T-helper 2 cell treated with Interferon-gamma antibody and Interleukin-4, amounts not matched to agents 5 μg/mL and 100 μg/mL, for 36 hours (primary cell): Measurements from ENCODE around the gene KCNA5.

Source experiments
- DNase-seq: peaks from one replicate; pipeline ENCODE4 v3.0.0; 2021; ENCODE audit warnings: low spot score
- H3K27ac Mint-ChIP-seq: one replicate; pipeline ENCODE4 v1.8.0; 2021; ENCODE audit warnings: mild to moderate bottlenecking, mixed read lengths
- H3K27me3 Mint-ChIP-seq: one replicate; pipeline ENCODE4 v1.8.0; 2021; ENCODE audit warnings: low read depth, mixed read lengths
- H3K36me3 Mint-ChIP-seq: one replicate; pipeline ENCODE4 v1.8.0; 2021; ENCODE audit warnings: low read depth, mixed read lengths
- H3K4me1 Mint-ChIP-seq: one replicate; pipeline ENCODE4 v1.8.0; 2021; ENCODE audit warnings: low read depth, mixed read lengths
- H3K4me3 Mint-ChIP-seq: one replicate; pipeline ENCODE4 v1.8.0; 2022; ENCODE audit warnings: mild to moderate bottlenecking, moderate library complexity, mixed read lengths
- H3K9me3 Mint-ChIP-seq: one replicate; pipeline ENCODE4 v1.8.0; 2021; ENCODE audit warnings: mixed read lengths

KCNA5 gene

DNA sequence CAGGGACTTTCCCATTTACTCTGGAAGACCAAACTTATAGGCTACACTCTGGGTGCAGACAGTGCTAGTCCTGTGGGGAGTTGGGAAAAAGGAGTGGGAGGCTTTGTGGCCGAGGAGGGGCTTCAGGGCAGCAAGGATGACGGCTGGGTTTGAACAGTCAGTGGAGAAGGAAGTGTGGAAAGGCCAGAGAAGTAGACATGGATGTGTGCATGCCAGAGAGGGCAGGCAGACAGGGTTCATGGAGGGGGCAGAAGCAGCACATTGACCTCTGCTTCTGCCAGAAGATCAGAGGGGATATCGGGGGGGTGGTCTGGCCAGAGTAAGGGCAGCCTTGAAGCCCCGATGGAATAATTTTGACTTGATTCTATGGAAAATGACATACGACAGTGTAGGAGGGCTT, 27.2 kb upstream of the KCNA5 start:
- peaks cover 6% of the 10 kb centered on the region for H3K27me3 Mint-ChIP-seq

DNA sequence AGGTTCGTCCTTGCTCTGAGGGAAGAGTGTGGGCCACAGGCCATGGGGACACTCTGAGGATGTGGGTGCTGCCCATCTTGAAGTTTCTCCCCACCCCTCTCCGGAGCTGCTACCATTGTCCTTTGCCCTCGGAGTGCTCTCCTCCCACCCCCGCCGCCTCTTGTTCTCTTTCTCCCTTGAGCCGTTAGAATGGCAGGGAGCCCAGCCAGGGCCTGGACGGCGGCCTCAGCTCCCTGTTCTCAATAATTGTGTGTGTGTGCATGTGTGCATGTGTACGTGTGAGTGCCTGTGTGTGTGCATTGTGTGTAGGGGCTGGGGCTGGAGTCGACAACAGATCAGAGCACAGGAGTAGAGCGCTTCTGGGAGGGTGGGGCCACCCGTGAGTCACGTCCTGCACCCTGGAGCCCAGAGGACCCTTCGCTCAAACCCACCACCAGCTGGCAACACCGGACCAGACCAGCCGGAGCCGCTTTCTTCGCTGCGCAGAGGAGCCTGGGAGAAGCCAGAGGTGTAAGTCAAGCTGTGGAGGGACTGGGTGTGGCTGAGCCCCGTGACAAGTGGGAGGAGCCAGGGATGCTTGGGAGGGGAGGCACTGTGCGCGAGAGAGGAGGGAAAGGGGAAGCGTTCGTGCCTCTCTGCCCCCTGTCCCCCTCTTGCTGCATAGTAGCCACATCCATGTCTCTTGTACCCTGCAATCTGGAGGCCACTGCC, 25.9 kb upstream of the KCNA5 start:
- Mint-ChIP-seq H3K27ac (no peak overlapping the region), H3K9me3 (no peaks in the 10 kb centered on the region), H3K4me3 (no peak overlapping the region), H3K4me1 (no peaks in the 10 kb centered on the region), H3K36me3 (no peaks in the 10 kb centered on the region), H3K27me3 (peaks cover 2% of the 10 kb centered on the region)
- DNase-seq = no peak

More for the DNA sequence above, 27.2 kb upstream of the KCNA5 start:
- H3K4me3 Mint-ChIP-seq = no peak overlapping the region
- H3K9me3 Mint-ChIP-seq = no peaks in the 10 kb centered on the region
- DNase-seq = no peak
- no peak overlapping the region for H3K27ac Mint-ChIP-seq
- H3K36me3 Mint-ChIP-seq = no peaks in the 10 kb centered on the region
- H3K4me1 Mint-ChIP-seq = no peaks in the 10 kb centered on the region

DNA sequence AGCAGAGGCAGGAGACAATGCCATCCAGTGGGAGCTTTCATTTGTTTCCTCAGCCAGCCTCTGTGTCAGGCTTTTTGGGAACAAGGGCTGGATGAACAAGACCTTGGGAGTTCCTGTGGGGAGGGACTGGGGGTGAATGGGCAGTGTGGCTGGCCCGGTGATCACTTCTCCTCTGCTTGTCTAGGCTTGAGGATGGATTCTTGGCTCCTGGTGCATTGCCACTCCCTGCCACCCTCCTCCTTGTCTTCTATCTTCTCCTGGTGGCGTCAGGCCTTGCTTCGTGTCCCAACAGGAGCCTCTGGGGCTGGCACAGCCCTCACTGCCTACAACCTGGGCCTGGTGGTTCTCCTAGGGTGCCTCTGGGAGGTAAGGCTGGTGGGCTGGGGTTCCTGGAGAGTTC, 25.0 kb upstream of the KCNA5 start:
- no peaks in the 10 kb centered on the region for H3K4me1 Mint-ChIP-seq
- DNase-seq = no peak
- H3K9me3 Mint-ChIP-seq = no peaks in the 10 kb centered on the region
- H3K27me3 Mint-ChIP-seq = peaks cover 2% of the 10 kb centered on the region
- no peak overlapping the region for H3K27ac Mint-ChIP-seq
- no peaks in the 10 kb centered on the region for H3K36me3 Mint-ChIP-seq
- H3K4me3 Mint-ChIP-seq = no peak overlapping the region

DNA sequence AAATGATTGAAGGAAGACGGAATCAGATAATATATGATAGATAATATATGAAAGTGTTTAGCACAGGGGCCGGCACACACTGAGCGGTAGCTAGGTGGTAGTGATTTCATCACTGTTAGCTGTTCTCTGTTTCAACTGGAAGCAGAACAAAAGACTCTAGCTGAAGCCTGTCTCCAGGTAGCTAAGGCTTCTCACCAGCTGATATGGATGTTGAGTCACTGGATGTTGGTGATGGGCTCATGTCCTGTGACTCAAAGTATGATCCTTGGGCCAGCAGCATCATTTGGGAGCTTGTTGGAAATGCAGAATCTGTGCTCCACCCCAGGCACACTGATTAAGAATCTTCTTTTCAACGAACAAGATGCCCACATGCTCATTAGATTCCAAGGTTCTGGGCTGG, 21.7 kb upstream of the KCNA5 start:
- peaks cover 6% of the 10 kb centered on the region for H3K27me3 Mint-ChIP-seq
- H3K36me3 Mint-ChIP-seq = no peaks in the 10 kb centered on the region
- H3K9me3 Mint-ChIP-seq = no peaks in the 10 kb centered on the region
- no peak for DNase-seq
- no peaks in the 10 kb centered on the region for H3K4me1 Mint-ChIP-seq
- H3K27ac Mint-ChIP-seq = no peak overlapping the region
- H3K4me3 Mint-ChIP-seq = no peak overlapping the region

DNA sequence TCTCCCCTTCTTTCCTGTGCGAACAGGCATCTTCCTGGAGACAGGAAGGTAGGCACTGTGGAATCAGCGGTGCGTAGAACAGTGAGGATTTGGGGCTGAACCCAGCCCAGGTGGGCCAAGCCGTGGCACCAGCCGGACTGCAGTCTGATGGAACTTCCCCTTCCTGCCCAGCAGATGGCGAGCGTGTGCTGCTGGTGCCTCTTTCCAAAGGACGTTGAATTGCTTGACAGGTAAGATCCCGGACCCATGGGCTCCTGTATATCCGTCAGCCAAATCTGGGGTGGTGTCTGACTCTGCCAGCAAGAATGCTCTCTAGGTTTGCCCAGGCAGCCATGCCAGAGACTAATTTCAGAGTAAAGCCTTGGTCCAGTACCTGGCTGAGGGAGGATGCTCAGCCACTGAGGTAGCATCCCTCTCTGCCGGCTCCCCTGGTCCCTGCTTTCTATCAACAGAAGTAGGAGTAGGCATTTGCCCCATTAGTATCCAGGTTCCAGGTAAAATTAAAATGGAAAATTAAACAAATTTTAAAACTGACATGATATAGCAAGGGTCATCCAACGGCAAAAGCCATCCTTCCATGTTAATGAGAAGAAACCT, 21.1 kb upstream of the KCNA5 start:
- no peak overlapping the region for H3K27ac Mint-ChIP-seq
- no peaks in the 10 kb centered on the region for H3K36me3 Mint-ChIP-seq
- H3K4me3 Mint-ChIP-seq = no peak overlapping the region
- peaks cover 10% of the 10 kb centered on the region for H3K27me3 Mint-ChIP-seq
- H3K4me1 Mint-ChIP-seq = no peaks in the 10 kb centered on the region
- no peaks in the 10 kb centered on the region for H3K9me3 Mint-ChIP-seq
- DNase-seq = no peak

DNA sequence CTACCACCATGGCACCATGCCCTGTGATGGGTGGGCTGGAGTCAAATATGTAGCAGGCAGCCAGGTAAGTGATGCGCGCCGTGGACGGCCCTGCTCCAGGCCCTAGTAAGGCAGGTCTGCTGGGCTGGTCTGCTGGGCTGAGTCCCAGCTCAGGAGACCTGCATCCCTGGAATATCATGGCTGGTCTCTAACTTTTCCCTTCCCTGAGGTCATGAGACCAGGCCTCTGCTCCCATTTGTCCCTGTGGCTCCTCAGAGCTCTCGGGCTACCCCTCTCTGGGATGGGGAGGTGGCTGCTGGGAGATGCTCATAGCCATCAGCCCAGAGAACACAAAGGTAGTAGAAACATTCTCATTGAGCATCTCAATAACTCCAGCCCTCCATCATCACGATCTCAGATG, 19.8 kb upstream of the KCNA5 start:
- no peak for DNase-seq
- Mint-ChIP-seq H3K27me3 (peaks cover 10% of the 10 kb centered on the region), H3K27ac (no peak overlapping the region)

DNA sequence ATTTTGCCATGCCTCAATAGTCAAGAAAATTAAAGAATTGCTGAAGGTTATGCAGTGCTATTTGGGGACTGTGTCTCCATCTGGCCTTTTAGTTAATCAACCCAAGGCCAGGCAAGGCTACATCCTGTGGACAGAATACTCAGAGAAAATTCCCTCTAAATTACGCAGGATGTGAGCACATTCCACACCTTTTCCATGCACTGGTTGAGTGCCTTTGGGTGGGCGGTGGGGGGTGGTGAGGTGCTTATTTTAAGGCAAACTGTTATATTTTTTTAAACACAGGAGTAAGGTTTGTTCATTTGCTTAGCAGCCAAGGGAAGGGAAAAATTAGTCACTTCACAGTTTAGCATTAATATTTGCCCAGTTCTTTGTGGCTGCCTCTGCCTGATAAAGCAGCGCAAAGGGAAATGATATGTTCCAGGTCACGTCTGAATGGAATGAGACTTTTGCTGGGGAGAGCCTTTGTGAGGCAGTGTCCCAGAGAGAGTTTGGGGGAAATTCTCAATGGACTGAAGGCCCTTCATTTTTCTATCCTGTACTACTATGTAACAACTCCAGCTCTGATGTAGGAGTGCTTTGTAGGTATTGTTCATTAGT, 17.2 kb upstream of the KCNA5 start:
- Mint-ChIP-seq H3K4me1 (no peaks in the 10 kb centered on the region), H3K9me3 (no peaks in the 10 kb centered on the region), H3K4me3 (no peak overlapping the region), H3K36me3 (no peaks in the 10 kb centered on the region), H3K27me3 (peaks cover 10% of the 10 kb centered on the region), H3K27ac (no peak overlapping the region)
- DNase-seq = no peak

More for the DNA sequence above, 19.8 kb upstream of the KCNA5 start:
- Mint-ChIP-seq H3K4me3 (no peak overlapping the region), H3K4me1 (no peaks in the 10 kb centered on the region), H3K36me3 (no peaks in the 10 kb centered on the region), H3K9me3 (no peaks in the 10 kb centered on the region)

DNA sequence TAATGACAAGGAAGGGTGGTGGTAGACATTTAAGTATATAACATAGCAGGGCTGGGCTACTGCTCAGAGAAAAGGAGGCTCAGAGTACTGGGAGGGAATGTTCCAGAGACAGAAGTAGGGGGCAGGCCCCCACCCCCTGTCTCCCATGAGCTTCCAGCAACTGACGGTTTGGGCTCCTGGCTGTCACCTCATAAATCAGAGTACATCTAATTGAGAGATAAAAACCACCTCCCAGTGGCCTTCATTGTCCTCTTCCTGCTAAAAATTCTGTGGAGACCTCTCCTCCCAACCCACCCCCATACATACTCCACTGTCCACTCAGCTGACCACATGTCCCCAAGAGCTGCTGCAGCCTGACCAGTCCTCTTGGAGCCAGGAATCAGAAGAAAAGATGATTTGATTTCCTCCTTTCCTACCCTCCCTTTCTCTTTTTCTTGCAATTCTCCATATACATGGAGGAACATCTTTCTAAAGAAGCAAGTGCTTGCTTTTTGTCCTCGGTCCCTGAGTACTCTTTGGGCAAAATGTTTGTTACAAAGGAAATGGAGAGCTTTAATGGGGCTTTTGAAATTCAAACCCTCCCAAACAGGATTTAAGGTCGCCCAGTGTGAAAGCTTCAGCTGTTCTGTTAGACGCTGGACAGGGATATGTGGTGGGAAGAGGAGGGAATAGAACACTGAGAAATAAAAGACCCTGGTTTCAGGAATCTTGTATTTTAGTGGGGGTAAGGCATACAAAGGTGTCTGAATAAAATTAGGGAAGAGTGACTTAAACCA, 16.4 kb upstream of the KCNA5 start:
- Mint-ChIP-seq H3K4me1 (no peaks in the 10 kb centered on the region), H3K27me3 (peaks cover 10% of the 10 kb centered on the region), H3K27ac (no peak overlapping the region), H3K36me3 (no peaks in the 10 kb centered on the region), H3K9me3 (no peaks in the 10 kb centered on the region), H3K4me3 (no peak overlapping the region)
- DNase-seq = no peak

DNA sequence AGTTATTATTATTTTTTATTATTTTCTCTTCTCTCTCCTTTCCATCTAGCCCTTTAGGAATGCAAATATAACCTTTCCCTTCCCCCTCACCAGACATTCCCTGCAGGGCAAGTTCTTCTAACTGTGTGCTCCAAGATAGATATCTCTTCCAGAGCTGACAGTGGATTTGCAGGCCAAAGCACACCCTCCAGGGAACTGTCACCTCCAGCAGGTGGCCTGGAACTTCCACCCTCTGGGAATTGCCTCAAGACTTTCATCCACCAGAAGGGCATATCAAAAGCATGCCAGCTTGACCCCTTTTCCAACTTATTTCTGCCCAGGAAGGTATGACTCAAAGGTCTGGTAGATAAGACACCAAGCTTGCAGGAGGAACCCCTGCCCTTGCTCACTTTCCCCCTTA, 13.6 kb upstream of the KCNA5 start:
- H3K27ac Mint-ChIP-seq = no peak overlapping the region
- no peak overlapping the region for H3K4me3 Mint-ChIP-seq
- H3K4me1 Mint-ChIP-seq = no peaks in the 10 kb centered on the region
- no peak for DNase-seq
- no peaks in the 10 kb centered on the region for H3K36me3 Mint-ChIP-seq
- H3K9me3 Mint-ChIP-seq = no peaks in the 10 kb centered on the region
- H3K27me3 Mint-ChIP-seq = peaks cover 8% of the 10 kb centered on the region

DNA sequence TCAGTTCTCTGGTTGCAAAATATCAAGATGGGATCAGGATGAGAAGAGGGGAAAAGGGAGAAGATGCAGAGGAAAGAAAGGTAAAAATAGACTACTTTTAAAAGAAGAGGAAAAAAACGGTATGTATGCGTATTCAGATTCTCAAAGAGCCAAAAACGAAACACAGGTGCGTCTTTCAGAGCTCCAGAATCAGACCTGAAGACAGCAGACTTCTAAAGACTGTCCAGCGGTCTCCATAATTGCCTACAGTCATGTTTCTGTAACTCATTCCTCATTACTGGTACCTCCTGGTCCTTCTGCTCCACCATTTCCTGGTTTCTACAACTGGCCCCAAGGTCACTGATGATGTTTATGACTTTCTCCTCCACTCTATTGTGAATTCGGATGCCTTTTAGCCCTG, 12.4 kb upstream of the KCNA5 start:
- Mint-ChIP-seq H3K27me3 (peaks cover 3% of the 10 kb centered on the region), H3K4me1 (no peaks in the 10 kb centered on the region), H3K9me3 (no peaks in the 10 kb centered on the region), H3K36me3 (no peaks in the 10 kb centered on the region), H3K27ac (no peak overlapping the region), H3K4me3 (no peak overlapping the region)
- DNase-seq = no peak

DNA sequence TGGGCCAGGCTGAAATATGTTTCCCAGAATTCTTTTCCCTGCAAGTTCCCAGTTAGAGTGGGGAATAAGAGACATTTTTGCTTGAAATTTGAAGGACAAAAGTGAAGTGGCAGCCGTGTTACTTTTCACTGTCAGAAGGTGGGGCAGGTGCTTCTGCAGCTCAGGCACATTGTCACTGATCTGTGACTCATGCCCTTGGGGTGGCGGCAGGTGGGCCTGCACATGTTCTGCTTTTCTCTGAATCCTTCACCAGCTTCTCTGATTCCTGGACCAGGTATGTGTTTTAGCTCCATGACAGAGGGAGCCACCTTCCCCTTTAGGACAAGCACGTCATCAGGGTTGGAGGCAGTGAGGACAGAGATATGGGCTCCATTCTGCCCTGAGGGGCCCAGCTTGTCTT, 11.7 kb upstream of the KCNA5 start:
- H3K27ac Mint-ChIP-seq = no peak overlapping the region
- H3K27me3 Mint-ChIP-seq = peaks cover 3% of the 10 kb centered on the region
- H3K36me3 Mint-ChIP-seq = no peaks in the 10 kb centered on the region
- H3K4me1 Mint-ChIP-seq = no peaks in the 10 kb centered on the region
- no peak for DNase-seq
- no peak overlapping the region for H3K4me3 Mint-ChIP-seq
- H3K9me3 Mint-ChIP-seq = no peaks in the 10 kb centered on the region

DNA sequence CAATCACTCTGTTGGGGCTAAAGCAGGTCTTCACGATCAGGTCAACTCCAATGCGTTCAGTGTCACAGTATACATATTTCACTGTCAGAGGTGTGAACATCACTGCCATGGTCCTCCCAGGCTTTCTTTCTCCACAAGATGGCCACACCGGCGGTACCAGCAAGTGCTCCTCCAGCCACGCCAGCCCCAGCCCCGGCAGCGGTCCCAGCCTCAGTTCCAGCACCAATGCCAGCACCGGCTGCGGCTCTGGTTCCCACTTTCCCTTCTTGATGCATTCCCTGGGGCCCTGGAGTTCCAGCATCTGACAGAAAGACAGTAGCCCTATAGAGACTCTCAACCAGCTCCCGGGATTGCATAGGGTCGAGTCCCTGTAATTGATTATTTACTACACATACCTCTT, 10.9 kb upstream of the KCNA5 start:
- DNase-seq = no peak
- no peaks in the 10 kb centered on the region for H3K36me3 Mint-ChIP-seq
- no peak overlapping the region for H3K27ac Mint-ChIP-seq
- H3K27me3 Mint-ChIP-seq = no peaks in the 10 kb centered on the region
- no peak overlapping the region for H3K4me3 Mint-ChIP-seq
- H3K9me3 Mint-ChIP-seq = no peaks in the 10 kb centered on the region
- H3K4me1 Mint-ChIP-seq = no peaks in the 10 kb centered on the region

DNA sequence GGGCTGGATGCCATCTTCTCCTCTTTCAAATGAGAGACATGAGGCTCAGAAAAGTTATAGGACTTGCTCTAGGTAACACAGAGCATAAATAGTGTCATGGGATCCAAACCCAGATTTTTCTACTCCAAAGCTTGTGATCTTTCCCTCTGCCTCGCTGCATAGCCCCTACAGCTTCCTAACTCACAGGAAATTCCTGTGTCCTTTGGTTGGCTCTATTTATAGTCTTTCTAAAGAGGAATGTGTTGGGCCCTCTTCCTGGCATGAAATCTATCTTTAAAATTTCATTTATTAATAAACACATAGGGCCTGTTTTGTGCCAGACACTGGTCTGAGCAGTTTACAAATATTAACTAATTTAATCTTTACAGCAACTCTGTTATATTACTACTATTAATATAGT, 9.8 kb upstream of the KCNA5 start:
- Mint-ChIP-seq H3K36me3 (no peaks in the 10 kb centered on the region), H3K9me3 (no peaks in the 10 kb centered on the region), H3K27ac (no peak overlapping the region), H3K27me3 (peaks cover 4% of the 10 kb centered on the region), H3K4me1 (no peaks in the 10 kb centered on the region), H3K4me3 (no peak overlapping the region)
- DNase-seq = no peak

DNA sequence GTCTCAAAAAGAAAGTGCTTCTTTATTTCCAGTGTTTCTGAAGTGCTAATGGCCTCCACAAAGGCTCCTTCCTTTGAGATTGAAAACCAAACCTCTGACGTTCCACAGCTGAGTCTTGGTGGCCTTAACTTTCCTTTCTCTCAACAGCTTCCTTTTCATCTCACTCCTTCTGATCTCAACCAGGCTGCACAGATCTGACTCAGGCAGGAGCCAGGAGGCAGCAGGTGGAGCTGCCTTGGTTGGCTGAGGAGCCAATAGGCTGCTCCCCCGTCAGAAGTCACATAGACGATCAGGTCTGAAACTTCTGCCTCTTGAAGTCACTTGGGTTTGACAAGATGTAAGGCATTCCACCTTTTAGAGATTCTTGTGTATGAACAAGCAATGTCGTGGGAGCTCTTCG, 9.1 kb upstream of the KCNA5 start:
- Mint-ChIP-seq H3K4me3 (no peak overlapping the region), H3K4me1 (no peaks in the 10 kb centered on the region), H3K27me3 (peaks cover 7% of the 10 kb centered on the region), H3K27ac (no peak overlapping the region), H3K9me3 (no peaks in the 10 kb centered on the region), H3K36me3 (no peaks in the 10 kb centered on the region)
- DNase-seq = peak; percentile 10
